Tongue (tissue), 2 donors: ENCODE measurements around the gene C6orf141. TPM values are rescaled to one million over a fixed set of nuclear protein-coding genes. Genes with fewer than 3 reads are reported as not detected.
"Not testable (repeated sequence)": the region's sequence is repeated elsewhere in the genome, so short reads cannot be mapped to it uniquely, and the experiment has no call there.

Experiments
- DNase-seq: peaks from one replicate; pipeline ENCODE4 v3.0.0-alpha.2; 2015
- total RNA-seq: library from RNA; depleted of rRNA; stranded (reverse); fragments of >200 nt; gene quantifications from one replicate; pipeline ENCODE4 v1.2.3, GENCODE V29; 2014

Gene C6orf141
- total RNA-seq, 1 donor from 2014 or later, result 2.3 TPM

GRCh38 chr6:49579649-49580048 is 29.2 kb downstream of the C6orf141 start:
- no peak for DNase-seq

DNA sequence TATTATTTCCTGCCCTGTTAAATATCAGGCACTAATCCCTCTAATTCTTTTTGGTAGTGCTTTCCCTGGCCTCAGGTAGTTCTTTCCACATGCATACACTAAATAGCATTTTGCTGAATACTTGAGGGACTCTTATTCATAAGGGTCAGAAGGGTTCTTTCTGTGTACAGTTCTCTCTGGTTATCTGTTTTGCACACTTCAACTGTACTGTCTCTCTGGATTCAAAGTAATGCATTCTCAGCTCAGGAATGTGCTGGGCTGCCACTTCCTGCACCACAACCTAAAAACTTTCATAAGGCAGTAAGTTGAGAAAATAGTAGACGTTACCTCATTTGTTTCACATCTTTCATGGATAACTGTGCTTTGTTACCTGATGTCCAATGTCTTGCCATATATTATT is 32.1 kb downstream of the C6orf141 start:
- DNase-seq, result no peak

DNA sequence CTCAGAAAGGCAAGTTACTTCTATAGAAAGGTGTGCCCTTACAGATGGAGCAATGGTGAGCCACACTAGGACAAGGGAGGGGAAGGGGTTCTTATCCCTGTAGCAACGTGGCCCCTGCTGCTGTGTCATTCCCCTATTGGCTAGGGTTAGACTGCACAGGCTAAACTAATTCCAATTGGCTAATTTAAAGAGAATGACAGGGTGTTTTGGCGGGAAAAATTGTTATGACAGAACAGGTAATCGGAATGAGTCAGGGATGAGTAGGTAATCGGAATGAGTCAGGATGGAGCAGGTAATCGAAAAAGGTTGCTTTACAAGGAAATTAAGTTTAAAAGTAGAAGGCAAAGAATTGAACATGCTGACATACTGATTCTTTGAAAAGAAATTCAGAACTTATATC is 36.8 kb downstream of the C6orf141 start:
- DNase-seq, result not testable (repeated sequence)

Other genes with a start within 250 kb of the C6orf141 start
- gene MMUT, start 87.4 kb upstream of the C6orf141 start, total RNA-seq, result 33.4 TPM
- 13.5 TPM for gene CENPQ, start 87.3 kb upstream of the C6orf141 start, total RNA-seq
- not detected for gene GLYATL3, start 50.7 kb upstream of the C6orf141 start, total RNA-seq
- 3.0 TPM for gene RHAG, start 86.2 kb downstream of the C6orf141 start, total RNA-seq
- not detected for gene CRISP2, start 162.9 kb downstream of the C6orf141 start, total RNA-seq
- gene CRISP3, start 193.7 kb downstream of the C6orf141 start, total RNA-seq, result 100 TPM
- not detected for gene PGK2, start 236.6 kb downstream of the C6orf141 start, total RNA-seq